Measurements from ENCODE around the gene C1QC. TPM values are rescaled to one million over a fixed set of nuclear protein-coding genes. Genes with fewer than 3 reads are reported as not detected.

C1QC gene
- total and polyA plus RNA-seq, 3 donors from 2014 or later, result 8.6 to 108 (median 36.8) TPM

DNA sequence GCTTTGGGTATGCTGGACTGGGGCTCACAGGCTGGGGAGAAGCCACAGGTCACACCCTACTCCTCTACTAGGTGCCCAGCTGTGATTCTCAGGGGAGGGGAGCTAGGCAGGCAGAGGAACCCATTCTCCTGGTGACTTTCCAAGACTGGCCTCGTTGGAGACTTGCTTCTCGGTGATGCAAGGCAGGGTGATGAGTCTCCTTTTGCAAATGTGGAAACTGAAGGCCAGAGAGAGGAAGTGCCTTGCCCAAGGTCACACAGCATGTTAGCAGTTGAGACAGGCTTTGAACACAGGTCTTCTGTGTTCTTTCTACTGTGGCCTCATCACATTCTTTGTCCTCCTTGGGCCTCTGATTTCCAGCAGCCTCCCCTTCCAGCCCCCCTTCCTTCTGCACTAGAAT, 27.5 kb upstream of the C1QC start:
- no peak for DNase-seq
- TF ChIP-seq, protein P1, sequence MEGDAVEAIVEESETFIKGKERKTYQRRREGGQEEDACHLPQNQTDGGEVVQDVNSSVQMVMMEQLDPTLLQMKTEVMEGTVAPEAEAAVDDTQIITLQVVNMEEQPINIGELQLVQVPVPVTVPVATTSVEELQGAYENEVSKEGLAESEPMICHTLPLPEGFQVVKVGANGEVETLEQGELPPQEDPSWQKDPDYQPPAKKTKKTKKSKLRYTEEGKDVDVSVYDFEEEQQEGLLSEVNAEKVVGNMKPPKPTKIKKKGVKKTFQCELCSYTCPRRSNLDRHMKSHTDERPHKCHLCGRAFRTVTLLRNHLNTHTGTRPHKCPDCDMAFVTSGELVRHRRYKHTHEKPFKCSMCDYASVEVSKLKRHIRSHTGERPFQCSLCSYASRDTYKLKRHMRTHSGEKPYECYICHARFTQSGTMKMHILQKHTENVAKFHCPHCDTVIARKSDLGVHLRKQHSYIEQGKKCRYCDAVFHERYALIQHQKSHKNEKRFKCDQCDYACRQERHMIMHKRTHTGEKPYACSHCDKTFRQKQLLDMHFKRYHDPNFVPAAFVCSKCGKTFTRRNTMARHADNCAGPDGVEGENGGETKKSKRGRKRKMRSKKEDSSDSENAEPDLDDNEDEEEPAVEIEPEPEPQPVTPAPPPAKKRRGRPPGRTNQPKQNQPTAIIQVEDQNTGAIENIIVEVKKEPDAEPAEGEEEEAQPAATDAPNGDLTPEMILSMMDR (IDR thresholded peaks at IDR 0.05), result no peak
- no peak for TF ChIP-seq POLR2A (IDR thresholded peaks at IDR 0.05)
- Histone ChIP-seq H3K27me3 (no peaks in the 10 kb centered on the region), H3K36me3 (ENCODE audit: low read depth, missing control alignments) (no peaks in the 10 kb centered on the region), H3K27ac (no peak overlapping the region), H3K9me3 (no peaks in the 10 kb centered on the region), H3K4me1 (no peaks in the 10 kb centered on the region), H3K4me3 (no peak overlapping the region)
- intact Hi-C loops (cut with DNase I; ENCODE audit: low total_unique reads), result no loop called here
- WGBS, 2 donors, result 40 to 80% methylated on average over 1 to 2 of the region's 2 CpGs

DNA sequence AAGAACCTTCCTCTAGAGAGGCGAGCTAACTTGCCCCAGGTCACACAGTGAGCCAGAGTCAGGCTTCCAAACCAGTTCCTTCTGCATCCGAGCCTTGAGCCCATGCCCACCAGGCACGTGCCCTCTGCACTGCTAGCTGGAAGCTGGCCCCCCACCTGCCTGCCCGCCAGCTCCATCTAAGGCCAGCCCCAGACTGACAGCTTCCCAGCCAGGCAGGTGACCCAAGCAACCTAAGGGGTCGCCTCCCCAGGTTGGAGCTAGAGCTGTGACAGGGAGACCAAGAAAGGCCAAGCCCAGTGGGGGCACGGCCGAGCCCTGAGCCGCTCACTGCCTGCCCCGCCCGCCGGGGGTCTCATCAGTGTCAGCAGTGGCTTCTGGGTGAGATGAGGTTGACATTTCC, 26.9 kb upstream of the C1QC start:
- no peaks in the 10 kb centered on the region for H3K36me3 ChIP-seq (ENCODE audit: low read depth, missing control alignments)
- DNase-seq, result no peak
- H3K9me3 ChIP-seq, result no peaks in the 10 kb centered on the region
- intact Hi-C loops (cut with DNase I; ENCODE audit: low total_unique reads), result no loop called here
- 39 to 76% methylated on average over 2 to 11 of the region's 11 CpGs for WGBS, 2 donors
- no peak overlapping the region for H3K27ac ChIP-seq
- no peaks in the 10 kb centered on the region for H3K27me3 ChIP-seq
- no peaks in the 10 kb centered on the region for H3K4me1 ChIP-seq
- TF ChIP-seq, protein P1 (IDR thresholded peaks at IDR 0.05), result no peak
- TF ChIP-seq POLR2A (IDR thresholded peaks at IDR 0.05), result no peak
- H3K4me3 ChIP-seq, result no peak overlapping the region

DNA sequence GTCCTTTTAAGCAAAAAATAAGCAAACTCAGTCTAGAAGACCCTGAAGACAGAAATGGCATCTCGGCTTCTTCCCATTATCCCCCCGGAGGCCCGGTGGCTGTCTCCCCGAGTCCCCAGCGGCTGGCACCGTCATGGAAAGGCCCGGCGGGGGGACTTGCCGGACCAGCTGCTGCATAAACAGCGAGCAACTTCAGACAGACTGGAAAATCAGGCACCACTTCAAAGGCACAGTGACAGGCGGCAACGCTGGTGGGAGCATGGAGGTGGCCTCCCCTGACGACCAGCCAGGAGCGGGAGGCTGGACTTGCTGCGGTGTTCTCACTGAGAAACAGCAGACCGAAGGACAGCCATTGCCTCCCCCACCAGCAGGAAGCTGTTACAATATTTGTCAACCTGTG, 25.4 kb upstream of the C1QC start:
- Histone ChIP-seq H3K27me3 (no peaks in the 10 kb centered on the region), H3K36me3 (ENCODE audit: low read depth, missing control alignments) (no peaks in the 10 kb centered on the region), H3K4me3 (no peak overlapping the region), H3K27ac (no peak overlapping the region), H3K4me1 (no peaks in the 10 kb centered on the region), H3K9me3 (no peaks in the 10 kb centered on the region)
- no peak for DNase-seq
- intact Hi-C loops (cut with DNase I; ENCODE audit: low total_unique reads), result no loop called here
- TF ChIP-seq POLR2A (IDR thresholded peaks at IDR 0.05), result no peak
- TF ChIP-seq, protein P1 (IDR thresholded peaks at IDR 0.05), result no peak
- 53% methylated on average over 14 to 16 of the region's 16 CpGs for WGBS, 2 donors

DNA sequence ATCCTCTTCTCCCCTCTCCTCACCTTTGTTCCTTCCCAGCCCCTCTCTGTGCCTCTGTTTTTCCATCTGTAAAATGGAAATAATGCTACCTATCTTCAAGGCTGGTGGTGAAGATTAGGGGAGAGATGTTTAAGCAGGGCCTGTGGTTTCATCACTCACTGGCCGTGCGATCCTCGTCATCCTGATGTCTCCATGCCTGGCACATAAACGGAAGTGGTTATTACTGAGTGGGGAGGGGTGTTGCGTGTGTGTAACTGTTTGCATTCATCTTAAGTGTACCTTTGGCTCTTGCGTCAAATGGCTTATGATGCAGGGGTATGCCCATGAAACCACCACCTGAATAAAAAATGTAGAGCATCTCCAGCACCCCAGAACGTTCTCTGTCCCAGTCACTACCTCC, 24.2 kb upstream of the C1QC start:
- H3K4me3 ChIP-seq, result no peak overlapping the region
- H3K36me3 ChIP-seq (ENCODE audit: low read depth, missing control alignments), result no peaks in the 10 kb centered on the region
- WGBS, 2 donors, result 74 to 79% methylated on average over 7 of the region's 7 CpGs
- no peaks in the 10 kb centered on the region for H3K4me1 ChIP-seq
- intact Hi-C loops (cut with DNase I; ENCODE audit: low total_unique reads), result no loop called here
- DNase-seq, result no peak
- TF ChIP-seq, protein P1 (IDR thresholded peaks at IDR 0.05), result no peak
- no peak for TF ChIP-seq POLR2A (IDR thresholded peaks at IDR 0.05)
- H3K27ac ChIP-seq, result no peak overlapping the region
- H3K27me3 ChIP-seq, result no peaks in the 10 kb centered on the region
- H3K9me3 ChIP-seq, result no peaks in the 10 kb centered on the region

DNA sequence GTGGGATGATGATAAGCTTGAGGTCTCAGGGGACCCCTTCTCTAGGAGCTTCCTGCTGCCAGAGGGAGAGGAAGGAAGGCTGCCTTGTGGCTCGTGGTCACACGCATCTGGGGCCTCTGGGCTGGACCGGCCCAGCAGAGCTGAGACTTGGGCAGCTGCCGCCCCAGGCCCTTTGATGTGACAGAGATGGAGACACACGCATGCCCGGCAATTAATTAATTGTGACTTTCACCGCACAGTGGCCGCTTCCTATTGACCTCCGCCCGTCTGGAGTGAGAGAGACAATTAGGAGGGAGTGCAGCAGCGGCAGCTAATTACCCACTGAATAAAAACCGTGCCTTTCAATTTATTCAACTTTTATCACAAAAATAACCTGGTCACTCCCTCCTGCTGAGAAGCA, 23.6 kb upstream of the C1QC start:
- Histone ChIP-seq H3K36me3 (ENCODE audit: low read depth, missing control alignments) (no peaks in the 10 kb centered on the region), H3K4me3 (no peak overlapping the region), H3K9me3 (no peaks in the 10 kb centered on the region), H3K4me1 (no peaks in the 10 kb centered on the region), H3K27me3 (no peaks in the 10 kb centered on the region), H3K27ac (no peak overlapping the region)
- TF ChIP-seq, protein P1 (IDR thresholded peaks at IDR 0.05), result no peak
- no peak for TF ChIP-seq POLR2A (IDR thresholded peaks at IDR 0.05)
- intact Hi-C loops (cut with DNase I; ENCODE audit: low total_unique reads), result no loop called here
- 53 to 63% methylated on average over 12 of the region's 12 CpGs for WGBS, 2 donors
- DNase-seq, result no peak

All from testis (tissue), 3 donors.